Measurements from ENCODE around the gene UMODL1.

UMODL1 gene

GRCh38 chr21:42041246-42041645 is 29.9 kb upstream of the UMODL1 start:
- no peaks in the 10 kb centered on the region for H3K36me3 ChIP-seq (ENCODE audit: insufficient read depth, low read length)
- no peak overlapping the region for H3K27ac ChIP-seq (ENCODE audit: low read depth, low read length)
- H3K9ac ChIP-seq (ENCODE audit: low read length): no peak overlapping the region
- H3K9me3 ChIP-seq (ENCODE audit: low read length): no peaks in the 10 kb centered on the region
- H3K27me3 ChIP-seq (ENCODE audit: control insufficient read depth in 1 of 2, insufficient read depth in 2 of 2, low read length in 2 of 2): no peaks in the 10 kb centered on the region
- H3K4me1 ChIP-seq (ENCODE audit: insufficient read depth, low read length): no peaks in the 10 kb centered on the region
- no peak overlapping the region for H3K4me3 ChIP-seq (ENCODE audit: low read depth in 1 of 2, low read length in 2 of 2)

GRCh38 chr21:42041711-42042110 is 29.4 kb upstream of the UMODL1 start:
- Histone ChIP-seq H3K4me3 (ENCODE audit: low read depth in 1 of 2, low read length in 2 of 2) (no peak overlapping the region), H3K27me3 (ENCODE audit: control insufficient read depth in 1 of 2, insufficient read depth in 2 of 2, low read length in 2 of 2) (no peaks in the 10 kb centered on the region), H3K27ac (ENCODE audit: low read depth, low read length) (no peak overlapping the region), H3K9me3 (ENCODE audit: low read length) (no peaks in the 10 kb centered on the region), H3K4me1 (ENCODE audit: insufficient read depth, low read length) (no peaks in the 10 kb centered on the region), H3K9ac (ENCODE audit: low read length) (no peak overlapping the region), H3K36me3 (ENCODE audit: insufficient read depth, low read length) (no peaks in the 10 kb centered on the region)

- no peaks in the 10 kb centered on the region for H3K9me3 ChIP-seq (ENCODE audit: low read length)
- no peaks in the 10 kb centered on the region for H3K4me1 ChIP-seq (ENCODE audit: insufficient read depth, low read length)
- H3K36me3 ChIP-seq (ENCODE audit: insufficient read depth, low read length): no peaks in the 10 kb centered on the region
- no peaks in the 10 kb centered on the region for H3K27me3 ChIP-seq (ENCODE audit: control insufficient read depth in 1 of 2, insufficient read depth in 2 of 2, low read length in 2 of 2)
- H3K4me3 ChIP-seq (ENCODE audit: low read depth in 1 of 2, low read length in 2 of 2): no peak overlapping the region
- H3K27ac ChIP-seq (ENCODE audit: low read depth, low read length): no peak overlapping the region
- no peak overlapping the region for H3K9ac ChIP-seq (ENCODE audit: low read length)
These were observed 28.5 kb upstream of the UMODL1 start for GRCh38 chr21:42042651-42043050.

- Histone ChIP-seq H3K9ac (ENCODE audit: low read length) (no peak overlapping the region), H3K27me3 (ENCODE audit: control insufficient read depth in 1 of 2, insufficient read depth in 2 of 2, low read length in 2 of 2) (no peaks in the 10 kb centered on the region), H3K4me1 (ENCODE audit: insufficient read depth, low read length) (no peaks in the 10 kb centered on the region), H3K27ac (ENCODE audit: low read depth, low read length) (no peak overlapping the region), H3K4me3 (ENCODE audit: low read depth in 1 of 2, low read length in 2 of 2) (no peak overlapping the region), H3K36me3 (ENCODE audit: insufficient read depth, low read length) (no peaks in the 10 kb centered on the region), H3K9me3 (ENCODE audit: low read length) (no peaks in the 10 kb centered on the region)
These were observed 27.8 kb upstream of the UMODL1 start for GRCh38 chr21:42043201-42043895.

- Histone ChIP-seq H3K27ac (ENCODE audit: low read depth, low read length) (no peak overlapping the region), H3K27me3 (ENCODE audit: control insufficient read depth in 1 of 2, insufficient read depth in 2 of 2, low read length in 2 of 2) (no peaks in the 10 kb centered on the region), H3K9me3 (ENCODE audit: low read length) (no peaks in the 10 kb centered on the region)
These were observed 27.2 kb upstream of the UMODL1 start for GRCh38 chr21:42043961-42044360.

GRCh38 chr21:42044871-42045495 is 26.1 kb upstream of the UMODL1 start:
- H3K9ac ChIP-seq (ENCODE audit: low read length): no peak overlapping the region
- no peak overlapping the region for H3K4me3 ChIP-seq (ENCODE audit: low read depth in 1 of 2, low read length in 2 of 2)
- no peaks in the 10 kb centered on the region for H3K36me3 ChIP-seq (ENCODE audit: insufficient read depth, low read length)
- no peak overlapping the region for H3K27ac ChIP-seq (ENCODE audit: low read depth, low read length)
- H3K9me3 ChIP-seq (ENCODE audit: low read length): no peaks in the 10 kb centered on the region
- H3K4me1 ChIP-seq (ENCODE audit: insufficient read depth, low read length): no peaks in the 10 kb centered on the region
- no peaks in the 10 kb centered on the region for H3K27me3 ChIP-seq (ENCODE audit: control insufficient read depth in 1 of 2, insufficient read depth in 2 of 2, low read length in 2 of 2)

More at GRCh38 chr21:42043961-42044360, 27.2 kb upstream of the UMODL1 start:
- H3K4me1 ChIP-seq (ENCODE audit: insufficient read depth, low read length): no peaks in the 10 kb centered on the region
- no peak overlapping the region for H3K4me3 ChIP-seq (ENCODE audit: low read depth in 1 of 2, low read length in 2 of 2)
- no peak overlapping the region for H3K9ac ChIP-seq (ENCODE audit: low read length)
- no peaks in the 10 kb centered on the region for H3K36me3 ChIP-seq (ENCODE audit: insufficient read depth, low read length)

GRCh38 chr21:42047821-42048613 is 23.1 kb upstream of the UMODL1 start:
- H3K36me3 ChIP-seq (ENCODE audit: insufficient read depth, low read length): no peaks in the 10 kb centered on the region
- H3K4me3 ChIP-seq (ENCODE audit: low read depth in 1 of 2, low read length in 2 of 2): no peak overlapping the region
- no peak overlapping the region for H3K27ac ChIP-seq (ENCODE audit: low read depth, low read length)
- H3K9ac ChIP-seq (ENCODE audit: low read length): no peak overlapping the region
- H3K27me3 ChIP-seq (ENCODE audit: control insufficient read depth in 1 of 2, insufficient read depth in 2 of 2, low read length in 2 of 2): no peaks in the 10 kb centered on the region
- no peaks in the 10 kb centered on the region for H3K9me3 ChIP-seq (ENCODE audit: low read length)
- no peaks in the 10 kb centered on the region for H3K4me1 ChIP-seq (ENCODE audit: insufficient read depth, low read length)

GRCh38 chr21:42048870-42049577 is 22.1 kb upstream of the UMODL1 start:
- Histone ChIP-seq H3K9me3 (ENCODE audit: low read length) (no peaks in the 10 kb centered on the region), H3K27ac (ENCODE audit: low read depth, low read length) (no peak overlapping the region), H3K27me3 (ENCODE audit: control insufficient read depth in 1 of 2, insufficient read depth in 2 of 2, low read length in 2 of 2) (no peaks in the 10 kb centered on the region), H3K4me1 (ENCODE audit: insufficient read depth, low read length) (no peaks in the 10 kb centered on the region), H3K36me3 (ENCODE audit: insufficient read depth, low read length) (no peaks in the 10 kb centered on the region), H3K4me3 (ENCODE audit: low read depth in 1 of 2, low read length in 2 of 2) (no peak overlapping the region), H3K9ac (ENCODE audit: low read length) (no peak overlapping the region)

GRCh38 chr21:42049578-42050430 is 21.3 kb upstream of the UMODL1 start:
- no peak overlapping the region for H3K9ac ChIP-seq (ENCODE audit: low read length)
- H3K27me3 ChIP-seq (ENCODE audit: control insufficient read depth in 1 of 2, insufficient read depth in 2 of 2, low read length in 2 of 2): no peaks in the 10 kb centered on the region
- no peaks in the 10 kb centered on the region for H3K4me1 ChIP-seq (ENCODE audit: insufficient read depth, low read length)

GRCh38 chr21:42051788-42052187 is 19.3 kb upstream of the UMODL1 start:
- no peaks in the 10 kb centered on the region for H3K36me3 ChIP-seq (ENCODE audit: insufficient read depth, low read length)
- no peaks in the 10 kb centered on the region for H3K27me3 ChIP-seq (ENCODE audit: control insufficient read depth in 1 of 2, insufficient read depth in 2 of 2, low read length in 2 of 2)
- H3K9me3 ChIP-seq (ENCODE audit: low read length): no peaks in the 10 kb centered on the region
- no peak overlapping the region for H3K27ac ChIP-seq (ENCODE audit: low read depth, low read length)
- no peak overlapping the region for H3K4me3 ChIP-seq (ENCODE audit: low read depth in 1 of 2, low read length in 2 of 2)
- H3K4me1 ChIP-seq (ENCODE audit: insufficient read depth, low read length): no peaks in the 10 kb centered on the region
- no peak overlapping the region for H3K9ac ChIP-seq (ENCODE audit: low read length)

More at GRCh38 chr21:42049578-42050430, 21.3 kb upstream of the UMODL1 start:
- Histone ChIP-seq H3K36me3 (ENCODE audit: insufficient read depth, low read length) (no peaks in the 10 kb centered on the region), H3K9me3 (ENCODE audit: low read length) (no peaks in the 10 kb centered on the region), H3K4me3 (ENCODE audit: low read depth in 1 of 2, low read length in 2 of 2) (no peak overlapping the region), H3K27ac (ENCODE audit: low read depth, low read length) (no peak overlapping the region)
